Peyer's patch (tissue), 4 donors: ENCODE data around the gene PRAMEF9. TPM values are rescaled to one million over a fixed set of nuclear protein-coding genes. Genes with fewer than 3 reads are reported as not detected.

Experiments
- DNase-seq, 3 donors: peaks; one replicate each; pipeline ENCODE4 v3.0.0-alpha.2; 2017 to 2019
- H3K27ac ChIP-seq, 4 donors: fragments of 200-600 bp; sonication (generic); one replicate each; pipeline ENCODE4 v1.5.1; 2016 to 2019
- H3K27me3 ChIP-seq, 2 donors: fragments of 200-600 bp; sonication (generic); one replicate each; pipeline ENCODE4 v1.5.1; 2019
- H3K36me3 ChIP-seq, 3 donors: fragments of 200-600 bp; sonication (generic); one replicate each; pipeline ENCODE4 v1.5.1; 2016 to 2019
- H3K4me1 ChIP-seq, 4 donors: fragments of 200-600 bp; sonication (generic); one replicate each; pipeline ENCODE4 v1.5.1; 2016 to 2019
- H3K4me3 ChIP-seq, 4 donors: fragments of 200-600 bp; sonication (generic); 1 replicate in 3 of 4; 2 replicates in 1 of 4; pipeline ENCODE4 v1.5.1; 2016 to 2019; ENCODE audit warnings: mild to moderate bottlenecking in 1 of 4
- H3K9me3 ChIP-seq, 4 donors: fragments of 200-600 bp; sonication (generic); one replicate each; pipeline ENCODE4 v1.5.1; 2016 to 2019; ENCODE audit warnings: mild to moderate bottlenecking in 1 of 4
- POLR2A ChIP-seq, 2 donors: fragments of 450-650 bp; IDR thresholded peaks; one replicate each; pipeline ENCODE4 v1.5.1; 2017; ENCODE audit warnings: antibody characterized with exemption in 2 of 2, mild to moderate bottlenecking in 2 of 2, moderate library complexity in 2 of 2
- total RNA-seq, 4 donors: library from RNA; depleted of rRNA; stranded (reverse); fragments of >200 nt; gene quantifications; one replicate each; pipeline ENCODE4 v1.1.0, GENCODE V29; 2016
- TF ChIP-seq, protein P1 (sequence below), 6 experiments: fragments of 450-650 bp in 4 of 6; fragments of 200-600 bp in 2 of 6; sonication (generic) in 1 of 6; IDR thresholded peaks; one replicate each; pipeline ENCODE4 v1.5.1; 2017 to 2019; ENCODE audit warnings: antibody characterized with exemption in 6 of 6, mild to moderate bottlenecking in 3 of 6, moderate library complexity in 1 of 6

Gene PRAMEF9
- total RNA-seq, 4 donors from 2014 or later, result not detected

DNA sequence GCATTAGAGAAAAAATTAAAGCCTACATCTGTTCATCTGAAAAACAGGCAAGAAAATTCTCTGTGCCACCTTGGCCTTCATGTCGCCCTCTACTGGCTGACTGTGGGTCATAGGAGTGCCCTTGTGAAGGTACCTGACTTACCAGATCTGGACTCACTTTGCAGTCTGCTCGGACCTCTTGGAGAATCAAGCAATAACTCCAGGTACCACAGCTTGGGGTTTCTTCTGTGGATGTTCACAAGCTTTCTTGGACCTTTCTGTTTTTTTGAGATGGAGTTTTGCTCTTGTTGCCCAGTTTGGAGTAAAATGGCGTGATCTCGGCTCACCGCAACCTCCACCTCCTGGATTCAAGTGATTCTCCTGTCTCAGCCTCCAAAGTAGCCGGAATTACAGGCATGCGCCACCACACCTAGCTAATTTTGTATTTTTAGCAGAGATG lies 56.7 kb downstream of the PRAMEF9 start:
- Histone ChIP-seq H3K4me3 (no peak overlapping the region), H3K4me1 (no peaks in the 10 kb centered on the region), H3K36me3 (no peaks in the 10 kb centered on the region), H3K27me3 (no peaks in the 10 kb centered on the region), H3K9me3 (no peaks in the 10 kb centered on the region), H3K27ac (no peak overlapping the region)
- DNase-seq, result peak in 1 of 3 donors; percentile 71
- TF ChIP-seq, protein P1, sequence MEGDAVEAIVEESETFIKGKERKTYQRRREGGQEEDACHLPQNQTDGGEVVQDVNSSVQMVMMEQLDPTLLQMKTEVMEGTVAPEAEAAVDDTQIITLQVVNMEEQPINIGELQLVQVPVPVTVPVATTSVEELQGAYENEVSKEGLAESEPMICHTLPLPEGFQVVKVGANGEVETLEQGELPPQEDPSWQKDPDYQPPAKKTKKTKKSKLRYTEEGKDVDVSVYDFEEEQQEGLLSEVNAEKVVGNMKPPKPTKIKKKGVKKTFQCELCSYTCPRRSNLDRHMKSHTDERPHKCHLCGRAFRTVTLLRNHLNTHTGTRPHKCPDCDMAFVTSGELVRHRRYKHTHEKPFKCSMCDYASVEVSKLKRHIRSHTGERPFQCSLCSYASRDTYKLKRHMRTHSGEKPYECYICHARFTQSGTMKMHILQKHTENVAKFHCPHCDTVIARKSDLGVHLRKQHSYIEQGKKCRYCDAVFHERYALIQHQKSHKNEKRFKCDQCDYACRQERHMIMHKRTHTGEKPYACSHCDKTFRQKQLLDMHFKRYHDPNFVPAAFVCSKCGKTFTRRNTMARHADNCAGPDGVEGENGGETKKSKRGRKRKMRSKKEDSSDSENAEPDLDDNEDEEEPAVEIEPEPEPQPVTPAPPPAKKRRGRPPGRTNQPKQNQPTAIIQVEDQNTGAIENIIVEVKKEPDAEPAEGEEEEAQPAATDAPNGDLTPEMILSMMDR (IDR thresholded peaks at IDR 0.05), result peak in 2 of 6 experiments; percentile 14 to 37
- no peak for TF ChIP-seq POLR2A (IDR thresholded peaks at IDR 0.05)

Other genes starting within 250 kb of the PRAMEF9 start
- gene PRAMEF6, start 224.3 kb upstream of the PRAMEF9 start, total RNA-seq, result not detected
- not detected for gene PRAMEF27, start 115.3 kb upstream of the PRAMEF9 start, total RNA-seq
- not detected for gene HNRNPCL3, start 111.1 kb upstream of the PRAMEF9 start, total RNA-seq
- gene PRAMEF25, start 101.1 kb upstream of the PRAMEF9 start, total RNA-seq, result not detected
- gene HNRNPCL2, start 55.0 kb upstream of the PRAMEF9 start, total RNA-seq, result not detected
- not detected for gene PRAMEF26, start 15.8 kb upstream of the PRAMEF9 start, total RNA-seq
- not detected for gene HNRNPCL4, start 6.2 kb upstream of the PRAMEF9 start, total RNA-seq
- gene PRAMEF13, start 29.6 kb downstream of the PRAMEF9 start, total RNA-seq, result not detected
- gene PRAMEF18, start 54.3 kb downstream of the PRAMEF9 start, total RNA-seq, result not detected
- gene PRAMEF5, start 82.3 kb downstream of the PRAMEF9 start, total RNA-seq, result not detected
- gene PRAMEF8, start 113.3 kb downstream of the PRAMEF9 start, total RNA-seq, result not detected
- not detected for gene PRAMEF33, start 131.7 kb downstream of the PRAMEF9 start, total RNA-seq
- not detected for gene PRAMEF15, start 143.7 kb downstream of the PRAMEF9 start, total RNA-seq
- not detected for gene PRAMEF14, start 175.3 kb downstream of the PRAMEF9 start, total RNA-seq
- not detected for gene PRAMEF19, start 200.1 kb downstream of the PRAMEF9 start, total RNA-seq
- gene PRAMEF17, start 217.8 kb downstream of the PRAMEF9 start, total RNA-seq, result not detected
- not detected for gene PRAMEF20, start 238.6 kb downstream of the PRAMEF9 start, total RNA-seq